ENCODE measurements around the gene MTUS2.

Gene MTUS2

DNA sequence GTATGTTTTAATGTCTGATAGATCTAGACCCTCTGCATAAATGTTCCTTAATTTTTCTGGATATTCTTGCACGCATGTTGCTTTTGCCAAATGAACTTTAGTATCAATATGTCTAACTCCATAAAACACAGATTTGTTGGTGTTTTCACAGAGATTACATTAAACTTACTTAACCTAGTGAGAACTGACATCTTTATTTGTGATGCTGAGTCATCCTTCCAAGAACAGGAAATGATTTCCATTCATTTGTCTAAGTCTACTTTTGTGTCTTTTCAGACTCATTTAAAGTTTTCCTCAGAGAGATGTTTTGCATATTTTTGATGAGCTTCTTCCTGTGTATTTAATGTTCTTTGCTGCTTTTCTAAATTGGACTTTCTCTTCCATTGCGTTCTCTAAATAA lies 591.3 kb downstream of the MTUS2 start:
- TF ChIP-seq, protein P1, sequence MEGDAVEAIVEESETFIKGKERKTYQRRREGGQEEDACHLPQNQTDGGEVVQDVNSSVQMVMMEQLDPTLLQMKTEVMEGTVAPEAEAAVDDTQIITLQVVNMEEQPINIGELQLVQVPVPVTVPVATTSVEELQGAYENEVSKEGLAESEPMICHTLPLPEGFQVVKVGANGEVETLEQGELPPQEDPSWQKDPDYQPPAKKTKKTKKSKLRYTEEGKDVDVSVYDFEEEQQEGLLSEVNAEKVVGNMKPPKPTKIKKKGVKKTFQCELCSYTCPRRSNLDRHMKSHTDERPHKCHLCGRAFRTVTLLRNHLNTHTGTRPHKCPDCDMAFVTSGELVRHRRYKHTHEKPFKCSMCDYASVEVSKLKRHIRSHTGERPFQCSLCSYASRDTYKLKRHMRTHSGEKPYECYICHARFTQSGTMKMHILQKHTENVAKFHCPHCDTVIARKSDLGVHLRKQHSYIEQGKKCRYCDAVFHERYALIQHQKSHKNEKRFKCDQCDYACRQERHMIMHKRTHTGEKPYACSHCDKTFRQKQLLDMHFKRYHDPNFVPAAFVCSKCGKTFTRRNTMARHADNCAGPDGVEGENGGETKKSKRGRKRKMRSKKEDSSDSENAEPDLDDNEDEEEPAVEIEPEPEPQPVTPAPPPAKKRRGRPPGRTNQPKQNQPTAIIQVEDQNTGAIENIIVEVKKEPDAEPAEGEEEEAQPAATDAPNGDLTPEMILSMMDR (conservative IDR thresholded peaks at IDR 0.05; ENCODE audit: low read depth, low read length) = no peak
- DNase-seq (ENCODE audit: low read depth) = no peak
- no peak overlapping the region for H3K4me3 ChIP-seq (ENCODE audit: low read length)

DNA sequence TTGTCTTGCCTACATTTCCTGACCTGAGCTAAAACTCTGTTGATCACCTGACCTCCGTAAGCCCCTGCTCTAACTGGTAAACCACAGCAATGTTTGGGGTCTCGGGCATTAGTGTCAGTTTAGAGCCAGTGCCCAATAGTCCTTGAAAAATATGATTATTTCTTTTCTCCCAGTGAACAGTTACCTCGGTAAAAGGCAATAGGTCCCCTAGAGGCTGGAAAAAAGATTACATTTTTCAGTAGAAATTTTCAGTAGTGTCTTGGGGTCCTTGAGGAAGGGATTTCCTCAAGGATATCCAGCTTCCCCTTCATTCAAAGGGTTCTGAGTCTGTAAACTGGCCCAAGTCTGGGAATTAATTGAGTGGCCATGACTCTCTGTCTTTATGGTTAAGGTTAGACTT lies 597.9 kb downstream of the MTUS2 start:
- no peak for DNase-seq (ENCODE audit: low read depth)
- TF ChIP-seq, protein P1 (conservative IDR thresholded peaks at IDR 0.05; ENCODE audit: low read depth, low read length) = peak; percentile 9

DNA sequence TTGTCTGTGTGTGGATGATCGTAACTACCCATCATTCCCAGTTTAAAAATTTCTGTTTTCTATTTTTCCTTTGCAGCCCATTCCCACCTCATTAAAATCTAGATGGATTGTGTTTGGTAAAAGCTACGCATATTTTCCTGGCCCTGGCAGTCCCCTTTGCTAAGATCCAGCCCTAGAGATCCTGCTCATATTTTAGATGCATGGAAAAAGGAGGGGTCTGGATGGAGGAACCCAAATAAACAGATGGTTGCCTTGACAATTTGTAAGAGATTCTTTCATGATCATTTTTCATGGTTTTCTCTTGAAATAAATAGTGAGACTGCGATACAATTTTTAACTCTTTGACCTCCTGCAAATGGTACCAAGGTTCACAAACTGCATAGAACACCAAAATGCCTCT lies 601.0 kb downstream of the MTUS2 start:
- TF ChIP-seq, protein P1 (conservative IDR thresholded peaks at IDR 0.05; ENCODE audit: low read depth, low read length) = no peak
- H3K4me3 ChIP-seq (ENCODE audit: low read length) = no peak overlapping the region
- DNase-seq (ENCODE audit: low read depth) = no peak

More for the DNA sequence above, 597.9 kb downstream of the MTUS2 start:
- H3K4me3 ChIP-seq (ENCODE audit: low read length) = no peak overlapping the region

DNA sequence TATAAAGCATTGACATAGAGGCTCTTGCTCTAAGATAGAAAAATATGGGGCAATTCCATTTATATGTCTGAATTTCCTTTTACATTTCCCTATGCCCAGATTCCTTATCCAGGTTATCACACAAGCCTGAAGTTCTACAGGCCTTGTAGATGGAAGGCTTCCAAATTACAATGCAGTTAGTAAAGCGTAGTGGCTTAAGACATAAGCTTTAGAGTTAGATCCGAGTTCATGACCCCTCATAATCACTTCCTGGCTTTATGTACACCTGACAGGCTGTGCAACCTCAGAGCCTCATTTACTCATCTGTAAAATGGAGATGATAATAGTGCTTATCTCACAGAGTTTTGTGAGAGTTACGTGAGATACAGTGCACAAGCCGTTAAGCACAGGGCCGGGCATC lies 601.9 kb downstream of the MTUS2 start:
- no peak overlapping the region for H3K4me3 ChIP-seq (ENCODE audit: low read length)
- no peak for DNase-seq (ENCODE audit: low read depth)
- TF ChIP-seq, protein P1 (conservative IDR thresholded peaks at IDR 0.05; ENCODE audit: low read depth, low read length) = no peak

DNA sequence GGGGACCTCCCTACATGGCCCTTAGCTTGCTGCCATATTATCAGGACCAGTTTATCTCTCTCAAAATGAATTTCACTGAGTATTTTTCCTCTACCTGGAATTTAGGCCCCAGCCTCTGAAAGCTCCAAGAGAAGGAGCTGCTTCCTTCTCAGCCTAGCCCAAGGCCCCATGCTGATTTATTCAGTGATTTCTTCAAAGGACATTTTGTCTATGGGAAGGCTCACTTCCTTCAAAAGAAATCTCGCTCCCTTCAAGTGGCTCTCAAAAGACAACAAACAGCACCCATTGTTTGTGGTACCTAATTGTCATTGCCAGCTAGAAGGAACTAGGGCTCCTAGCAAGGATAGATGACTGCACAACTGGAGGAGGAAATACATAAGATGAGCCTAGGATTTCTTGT lies 602.9 kb downstream of the MTUS2 start:
- H3K4me3 ChIP-seq (ENCODE audit: low read length) = no peak overlapping the region
- no peak for DNase-seq (ENCODE audit: low read depth)
- TF ChIP-seq, protein P1 (conservative IDR thresholded peaks at IDR 0.05; ENCODE audit: low read depth, low read length) = no peak

DNA sequence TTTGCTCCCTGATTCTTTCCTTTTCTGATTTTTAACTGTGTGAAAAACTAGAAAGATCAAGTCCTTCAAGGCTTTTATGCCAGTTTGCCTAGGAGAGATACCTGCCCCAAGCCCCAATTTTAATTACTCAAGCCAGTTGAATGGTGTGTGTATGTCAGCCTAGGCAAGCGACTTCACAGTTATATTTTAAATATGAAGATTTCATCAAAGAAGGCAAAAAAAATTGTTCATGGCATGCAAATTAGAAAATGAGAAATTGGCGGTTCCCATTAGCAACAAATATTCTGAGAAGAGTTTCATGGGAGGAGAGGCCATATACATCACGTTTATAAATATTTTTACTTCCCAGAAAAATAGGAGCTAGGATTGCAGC lies 607.8 kb downstream of the MTUS2 start:
- TF ChIP-seq, protein P1 (conservative IDR thresholded peaks at IDR 0.05; ENCODE audit: low read depth, low read length) = no peak
- DNase-seq (ENCODE audit: low read depth) = no peak
- peak overlapping the region; percentile 35 for H3K4me3 ChIP-seq (ENCODE audit: low read length)

DNA sequence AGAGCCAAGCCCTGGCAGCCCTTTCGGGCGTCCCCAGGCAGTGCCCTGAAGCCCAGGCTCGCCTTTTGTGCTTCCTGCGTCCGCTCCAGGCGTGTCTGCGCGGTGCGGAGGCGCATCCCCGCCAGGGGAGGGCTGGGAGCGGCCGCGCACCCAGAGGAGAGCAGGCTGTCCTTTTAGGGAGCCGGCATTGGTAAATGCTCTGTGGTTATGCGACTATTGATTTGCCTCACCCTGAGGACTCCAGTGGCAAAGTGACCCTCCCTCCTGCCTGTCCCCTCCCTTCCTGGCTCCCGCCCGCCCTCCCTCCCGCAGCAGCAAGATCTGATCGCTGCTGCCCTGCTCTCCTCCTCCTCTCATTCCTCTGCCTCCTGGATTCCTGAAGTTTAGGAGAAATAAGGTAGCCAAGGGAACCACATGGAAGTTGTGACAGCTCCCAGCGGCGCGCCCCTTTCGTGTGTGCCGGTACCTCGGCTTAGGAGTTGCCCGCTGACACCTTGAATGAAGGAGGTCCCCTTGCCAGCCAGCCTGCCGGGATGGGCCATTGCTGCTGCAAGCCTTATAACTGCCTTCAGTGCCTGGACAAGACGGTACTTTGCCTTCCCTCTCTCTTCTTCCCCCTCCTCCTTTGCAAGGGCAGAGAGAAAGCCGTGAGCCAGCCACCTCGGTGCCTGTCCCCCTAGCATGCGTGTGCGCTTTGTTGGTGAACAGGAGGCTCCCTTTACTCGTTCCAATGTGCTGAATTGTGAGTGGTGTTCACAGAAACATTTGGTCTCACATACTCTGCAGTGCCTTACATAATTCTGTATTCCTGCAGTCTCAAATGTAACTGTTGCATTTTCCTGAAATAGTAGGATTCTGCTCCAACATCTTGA lies 608.4 kb downstream of the MTUS2 start:
- TF ChIP-seq, protein P1 (conservative IDR thresholded peaks at IDR 0.05; ENCODE audit: low read depth, low read length) = no peak
- DNase-seq (ENCODE audit: low read depth) = no peak
- peak overlapping the region; percentile 35 for H3K4me3 ChIP-seq (ENCODE audit: low read length)
